ENCODE measurements around the gene ARID5B.

The ARID5B gene

DNA sequence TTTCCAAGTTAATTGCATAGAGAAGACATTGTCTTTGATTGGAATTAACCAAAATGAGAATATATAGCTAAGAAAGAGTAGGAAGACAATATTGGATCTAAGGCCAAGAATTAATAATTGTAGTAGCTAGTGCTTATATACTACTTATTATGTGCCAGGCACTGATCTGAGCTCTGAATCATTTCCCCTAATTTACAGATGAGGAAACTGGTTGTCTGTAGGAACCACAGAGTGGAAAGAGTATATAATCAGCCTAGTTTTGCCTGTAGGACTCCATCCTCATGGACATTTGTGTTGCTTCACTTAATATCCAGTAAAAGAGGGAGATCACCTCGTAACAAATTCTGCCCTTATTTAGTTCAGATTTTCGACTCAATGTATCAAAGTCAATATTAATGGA, 127.9 kb downstream of the ARID5B start:
- H3K4me3 ChIP-seq (ENCODE audit: control insufficient read depth in 1 of 7, extremely low read depth in 1 of 7, insufficient read depth in 4 of 7, low read depth in 2 of 7, low read length in 6 of 7), result no peak overlapping the region
- CTCF ChIA-PET, result interaction anchor here (0.7 to 2.4 kb wide), 5 partner anchors 8 to 680 kb away, joined by 3 to 11 read pairs (median 5); no protein-coding TSS in a partner anchor
- H3K9me3 ChIP-seq (ENCODE audit: control extremely low read depth in 1 of 5, control insufficient read depth in 4 of 5, insufficient read depth in 2 of 5, low read depth in 1 of 5, low read length in 4 of 5), result no peaks in the 10 kb centered on the region
- POLR2A ChIA-PET, result no interaction called here
- DNase-seq, result no peak
- H3K4me1 ChIP-seq (ENCODE audit: control extremely low read depth in 1 of 4, control insufficient read depth in 4 of 4, insufficient read depth in 4 of 4, low read length in 3 of 4), result peaks cover 3 to 13% (median 10%) of the 10 kb centered on the region in 4 experiments
- H3K27me3 ChIP-seq (replicated peaks in 2 of 5; ENCODE audit: control insufficient read depth in 4 of 5, insufficient read depth in 5 of 5, low read length in 4 of 5), result no peaks in the 10 kb centered on the region
- H3K27ac ChIP-seq (ENCODE audit: insufficient read depth in 1 of 2, low read depth in 1 of 2, low read length in 2 of 2, poor library complexity in 1 of 2, severe bottlenecking in 2 of 2), result no peak overlapping the region
- H3K36me3 ChIP-seq (ENCODE audit: control insufficient read depth in 4 of 4, insufficient read depth in 4 of 4, low read length in 3 of 4), result peaks cover 0 to 8% (median under 1%) of the 10 kb centered on the region in 4 experiments
- no CpG with 5 or more reads among the region's 2 CpGs for WGBS (ENCODE audit: insufficient coverage)

DNA sequence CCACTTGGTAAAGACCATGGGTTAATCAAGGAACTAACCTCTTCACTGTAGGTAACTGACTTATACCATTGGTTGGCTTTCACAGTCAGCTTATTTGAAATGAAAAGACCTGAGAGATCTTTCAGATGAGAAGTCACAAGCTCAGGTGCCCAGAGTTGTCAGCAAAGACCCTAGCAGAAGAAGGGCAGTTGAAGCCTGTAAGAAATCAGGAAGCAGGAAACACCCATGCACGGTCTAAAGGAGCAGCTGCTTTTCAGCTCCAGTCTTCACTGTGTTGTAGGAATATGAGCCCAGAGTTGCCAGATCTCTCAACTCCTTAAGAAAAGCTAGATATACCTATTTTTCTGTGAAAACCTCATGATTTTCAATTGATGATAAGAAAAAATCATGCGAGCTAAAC, 130.0 kb downstream of the ARID5B start:
- no peaks in the 10 kb centered on the region for H3K27me3 ChIP-seq (replicated peaks in 2 of 5; ENCODE audit: control insufficient read depth in 4 of 5, insufficient read depth in 5 of 5, low read length in 4 of 5)
- H3K4me1 ChIP-seq (ENCODE audit: control extremely low read depth in 1 of 4, control insufficient read depth in 4 of 4, insufficient read depth in 4 of 4, low read length in 3 of 4), result peaks cover 5 to 18% (median 10%) of the 10 kb centered on the region in 4 experiments
- H3K4me3 ChIP-seq (ENCODE audit: control insufficient read depth in 1 of 7, extremely low read depth in 1 of 7, insufficient read depth in 4 of 7, low read depth in 2 of 7, low read length in 6 of 7), result no peak overlapping the region
- H3K9me3 ChIP-seq (ENCODE audit: control extremely low read depth in 1 of 5, control insufficient read depth in 4 of 5, insufficient read depth in 2 of 5, low read depth in 1 of 5, low read length in 4 of 5), result no peaks in the 10 kb centered on the region
- POLR2A ChIA-PET, result interaction anchor here (0.6 kb wide), 1 partner anchor 19 kb away, joined by 3 read pairs; no protein-coding TSS in a partner anchor
- H3K27ac ChIP-seq (ENCODE audit: insufficient read depth in 1 of 2, low read depth in 1 of 2, low read length in 2 of 2, poor library complexity in 1 of 2, severe bottlenecking in 2 of 2), result no peak overlapping the region
- H3K36me3 ChIP-seq (ENCODE audit: control insufficient read depth in 4 of 4, insufficient read depth in 4 of 4, low read length in 3 of 4), result peaks cover 0 to 11% (median under 1%) of the 10 kb centered on the region in 4 experiments
- peak in 1 of 3 donors; percentile 33 for DNase-seq
- WGBS (ENCODE audit: insufficient coverage), result 0% methylated on average over 1 of the region's 2 CpGs
- CTCF ChIA-PET, result interaction anchor here (1.2 to 2.2 kb wide), 2 partner anchors 9 to 12 kb away, joined by 3 to 9 read pairs; no protein-coding TSS in a partner anchor

DNA sequence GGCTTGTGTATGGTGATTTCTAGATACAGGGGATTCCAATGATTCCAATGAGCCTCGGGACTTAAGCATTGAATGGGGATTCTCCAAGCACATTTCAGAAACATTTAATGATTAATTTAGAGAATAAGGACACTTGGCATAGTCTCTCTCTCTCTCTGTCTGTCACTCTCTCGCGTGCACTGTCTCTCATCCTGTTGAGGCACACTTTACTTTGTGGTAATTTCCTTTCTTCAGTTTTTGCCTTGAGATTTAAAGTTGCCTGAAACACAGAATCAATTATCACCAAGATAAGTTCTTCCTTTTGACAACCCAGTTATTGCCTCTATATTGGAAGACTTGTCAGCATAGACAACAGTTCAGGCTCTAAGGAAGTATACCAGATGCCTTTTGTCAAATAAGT, 131.6 kb downstream of the ARID5B start:
- Histone ChIP-seq H3K36me3 (ENCODE audit: control insufficient read depth in 4 of 4, insufficient read depth in 4 of 4, low read length in 3 of 4) (peaks cover 0 to 6% (median 0%) of the 10 kb centered on the region in 4 experiments), H3K4me3 (ENCODE audit: control insufficient read depth in 1 of 7, extremely low read depth in 1 of 7, insufficient read depth in 4 of 7, low read depth in 2 of 7, low read length in 6 of 7) (no peak overlapping the region), H3K4me1 (ENCODE audit: control extremely low read depth in 1 of 4, control insufficient read depth in 4 of 4, insufficient read depth in 4 of 4, low read length in 3 of 4) (peaks cover 19 to 35% (median 21%) of the 10 kb centered on the region in 4 experiments), H3K27ac (ENCODE audit: insufficient read depth in 1 of 2, low read depth in 1 of 2, low read length in 2 of 2, poor library complexity in 1 of 2, severe bottlenecking in 2 of 2) (no peak overlapping the region), H3K27me3 (replicated peaks in 2 of 5; ENCODE audit: control insufficient read depth in 4 of 5, insufficient read depth in 5 of 5, low read length in 4 of 5) (no peaks in the 10 kb centered on the region), H3K9me3 (ENCODE audit: control extremely low read depth in 1 of 5, control insufficient read depth in 4 of 5, insufficient read depth in 2 of 5, low read depth in 1 of 5, low read length in 4 of 5) (no peaks in the 10 kb centered on the region)
- POLR2A ChIA-PET, result no interaction called here
- 83% methylated on average over 2 of the region's 3 CpGs for WGBS (ENCODE audit: insufficient coverage)
- CTCF ChIA-PET, result no interaction called here
- no peak for DNase-seq

DNA sequence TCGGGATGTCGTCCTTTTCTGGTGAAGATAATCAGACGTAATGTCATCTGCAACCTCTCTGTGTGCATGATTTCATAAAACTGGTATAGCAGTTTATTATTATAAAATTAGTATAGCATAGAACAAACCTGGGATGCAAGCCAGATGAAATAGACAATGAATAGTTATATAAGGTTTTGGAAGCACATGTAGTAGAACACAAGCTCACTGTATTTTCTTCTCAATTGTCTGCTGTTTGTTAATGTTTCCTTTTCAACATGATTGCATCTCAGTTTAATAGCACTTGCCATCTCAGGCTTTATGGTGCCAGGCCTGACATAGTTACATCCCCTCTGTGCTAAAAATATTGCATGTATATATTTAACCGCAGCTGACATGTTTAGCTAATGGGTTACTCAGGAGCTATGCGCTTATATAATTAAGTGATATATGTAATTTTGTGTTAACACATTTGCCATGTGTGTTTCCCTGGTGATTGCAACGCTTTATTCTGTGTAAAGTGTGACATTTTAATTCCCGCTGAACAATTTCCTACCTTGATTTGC, 132.7 kb downstream of the ARID5B start:
- Histone ChIP-seq H3K27me3 (replicated peaks in 2 of 5; ENCODE audit: control insufficient read depth in 4 of 5, insufficient read depth in 5 of 5, low read length in 4 of 5) (no peaks in the 10 kb centered on the region), H3K36me3 (ENCODE audit: control insufficient read depth in 4 of 4, insufficient read depth in 4 of 4, low read length in 3 of 4) (peaks cover 0 to 3% (median 0%) of the 10 kb centered on the region in 4 experiments), H3K9me3 (ENCODE audit: control extremely low read depth in 1 of 5, control insufficient read depth in 4 of 5, insufficient read depth in 2 of 5, low read depth in 1 of 5, low read length in 4 of 5) (no peaks in the 10 kb centered on the region), H3K4me1 (ENCODE audit: control extremely low read depth in 1 of 4, control insufficient read depth in 4 of 4, insufficient read depth in 4 of 4, low read length in 3 of 4) (peaks cover 25 to 45% (median 29%) of the 10 kb centered on the region in 4 experiments), H3K27ac (ENCODE audit: insufficient read depth in 1 of 2, low read depth in 1 of 2, low read length in 2 of 2, poor library complexity in 1 of 2, severe bottlenecking in 2 of 2) (no peak overlapping the region), H3K4me3 (ENCODE audit: control insufficient read depth in 1 of 7, extremely low read depth in 1 of 7, insufficient read depth in 4 of 7, low read depth in 2 of 7, low read length in 6 of 7) (no peak overlapping the region)
- no peak for DNase-seq
- CTCF ChIA-PET, result interaction anchor here (2.8 kb wide), 1 partner anchor 8 kb away, joined by 10 read pairs; no protein-coding TSS in a partner anchor
- POLR2A ChIA-PET, result no interaction called here
- WGBS (ENCODE audit: insufficient coverage), result 100% methylated on average over 1 of the region's 7 CpGs

GRCh38 chr10:62036186-62037081, 134.9 kb downstream of the ARID5B start:
- Histone ChIP-seq H3K4me1 (ENCODE audit: control extremely low read depth in 1 of 4, control insufficient read depth in 4 of 4, insufficient read depth in 4 of 4, low read length in 3 of 4) (peaks cover 20 to 50% (median 31%) of the 10 kb centered on the region in 4 experiments), H3K36me3 (ENCODE audit: control insufficient read depth in 4 of 4, insufficient read depth in 4 of 4, low read length in 3 of 4) (peaks cover 0 to 3% (median 0%) of the 10 kb centered on the region in 4 experiments), H3K27me3 (replicated peaks in 2 of 5; ENCODE audit: control insufficient read depth in 4 of 5, insufficient read depth in 5 of 5, low read length in 4 of 5) (no peaks in the 10 kb centered on the region), H3K27ac (ENCODE audit: insufficient read depth in 1 of 2, low read depth in 1 of 2, low read length in 2 of 2, poor library complexity in 1 of 2, severe bottlenecking in 2 of 2) (no peak overlapping the region), H3K9me3 (ENCODE audit: control extremely low read depth in 1 of 5, control insufficient read depth in 4 of 5, insufficient read depth in 2 of 5, low read depth in 1 of 5, low read length in 4 of 5) (no peaks in the 10 kb centered on the region), H3K4me3 (ENCODE audit: control insufficient read depth in 1 of 7, extremely low read depth in 1 of 7, insufficient read depth in 4 of 7, low read depth in 2 of 7, low read length in 6 of 7) (no peak overlapping the region)
- 98% methylated on average over 11 of the region's 11 CpGs for WGBS (ENCODE audit: insufficient coverage)
- DNase-seq, result no peak
- ChIA-PET CTCF (interaction anchor here (1.2 to 6.1 kb wide), 7 partner anchors 7 to 212 kb away, joined by 4 to 72 read pairs (median 8); no protein-coding TSS in a partner anchor), POLR2A (no interaction called here)

- ChIA-PET POLR2A (no interaction called here), CTCF (interaction anchor here (1.1 to 6.1 kb wide), 13 partner anchors 8 to 228 kb away, joined by 3 to 72 read pairs (median 7); partner anchors contain the start of gene ARID5B)
- peak in 1 of 3 donors; percentile 42 for DNase-seq
- H3K36me3 ChIP-seq (ENCODE audit: control insufficient read depth in 4 of 4, insufficient read depth in 4 of 4, low read length in 3 of 4), result peaks cover 0 to 3% (median 0%) of the 10 kb centered on the region in 4 experiments
- peak overlapping the region in 1 of 2 experiments; percentile 28 for H3K27ac ChIP-seq (ENCODE audit: insufficient read depth in 1 of 2, low read depth in 1 of 2, low read length in 2 of 2, poor library complexity in 1 of 2, severe bottlenecking in 2 of 2)
- no peaks in the 10 kb centered on the region for H3K9me3 ChIP-seq (ENCODE audit: control extremely low read depth in 1 of 5, control insufficient read depth in 4 of 5, insufficient read depth in 2 of 5, low read depth in 1 of 5, low read length in 4 of 5)
- no peak overlapping the region for H3K4me3 ChIP-seq (ENCODE audit: control insufficient read depth in 1 of 7, extremely low read depth in 1 of 7, insufficient read depth in 4 of 7, low read depth in 2 of 7, low read length in 6 of 7)
- H3K4me1 ChIP-seq (ENCODE audit: control extremely low read depth in 1 of 4, control insufficient read depth in 4 of 4, insufficient read depth in 4 of 4, low read length in 3 of 4), result peaks cover 13 to 46% (median 29%) of the 10 kb centered on the region in 4 experiments
- no peaks in the 10 kb centered on the region for H3K27me3 ChIP-seq (replicated peaks in 2 of 5; ENCODE audit: control insufficient read depth in 4 of 5, insufficient read depth in 5 of 5, low read length in 4 of 5)
- WGBS (ENCODE audit: insufficient coverage), result 33% methylated on average over 3 of the region's 8 CpGs
These were observed 135.8 kb downstream of the ARID5B start for GRCh38 chr10:62037166-62037831.
